H9 (cell line): ENCODE data around the gene PPP1CA. TPM values are rescaled to one million over a fixed set of nuclear protein-coding genes. Genes with fewer than 3 reads are reported as not detected.

Experiments used
- DNase-seq: peaks from one replicate; pipeline ENCODE4 v3.0.0-alpha.2; 2017
- H2AFZ ChIP-seq: one replicate; pipeline ENCODE4 v1.6.1; 2013; ENCODE audit warnings: mild to moderate bottlenecking, low read length, control low read depth, moderate library complexity
- H2AK5ac ChIP-seq: 2 replicates; pipeline ENCODE4 v1.6.1; 2013; ENCODE audit warnings: low read length, control low read depth, mixed read lengths; ENCODE audit not compliant: insufficient read length
- H2BK120ac ChIP-seq: one replicate; pipeline ENCODE4 v1.6.1; 2013; ENCODE audit warnings: low read depth, mild to moderate bottlenecking, low read length, control low read depth, inconsistent platforms; ENCODE audit not compliant: poor library complexity, severe bottlenecking
- H2BK12ac ChIP-seq: 2 replicates; pipeline ENCODE4 v1.6.1; 2013; ENCODE audit warnings: low read length, control low read depth, mixed read lengths, low read depth; ENCODE audit not compliant: insufficient read length
- H2BK15ac ChIP-seq: 2 replicates; pipeline ENCODE4 v1.6.1; 2013; ENCODE audit warnings: low read depth, low read length, control low read depth
- H2BK20ac ChIP-seq: one replicate; pipeline ENCODE4 v1.6.1; 2013; ENCODE audit warnings: low read depth, mild to moderate bottlenecking, low read length, control low read depth, inconsistent platforms; ENCODE audit not compliant: poor library complexity, severe bottlenecking
- H2BK5ac ChIP-seq: 2 replicates; pipeline ENCODE4 v1.6.1; 2013; ENCODE audit warnings: low read length, control low read depth, mixed read lengths; ENCODE audit not compliant: insufficient read length
- H3K14ac ChIP-seq: 2 replicates; pipeline ENCODE4 v1.6.1; 2013; ENCODE audit warnings: low read length, control low read depth; ENCODE audit not compliant: insufficient read depth
- H3K18ac ChIP-seq: 2 replicates; pipeline ENCODE4 v1.6.1; 2013; ENCODE audit warnings: low read depth, mild to moderate bottlenecking, mixed read lengths, low read length, control low read depth; ENCODE audit not compliant: insufficient read length
- H3K23ac ChIP-seq: 2 replicates; pipeline ENCODE4 v1.6.1; 2013; ENCODE audit warnings: low read length, control low read depth, mixed read lengths, low read depth; ENCODE audit not compliant: insufficient read length
- H3K23me2 ChIP-seq: 2 replicates; pipeline ENCODE4 v1.6.1; 2013; ENCODE audit warnings: low read depth, mild to moderate bottlenecking, mixed read lengths, low read length, control low read depth; ENCODE audit not compliant: insufficient read length, poor library complexity, severe bottlenecking
- H3K27ac ChIP-seq: 2 replicates; pipeline ENCODE4 v1.5.1; 2013; ENCODE audit warnings: low read length, control low read depth, mixed read lengths, low read depth; ENCODE audit not compliant: insufficient read length
- H3K27me3 ChIP-seq: 2 replicates; pipeline ENCODE4 v1.6.1; 2013; ENCODE audit warnings: low read length, control low read depth, inconsistent platforms; ENCODE audit not compliant: insufficient read depth
- H3K4ac ChIP-seq: 2 replicates; pipeline ENCODE4 v1.6.1; 2013; ENCODE audit warnings: low read depth, mild to moderate bottlenecking, control low read depth, inconsistent platforms, low read length, moderate library complexity
- H3K4me1 ChIP-seq: 2 replicates; pipeline ENCODE4 v1.6.1; 2013; ENCODE audit warnings: low read length, control low read depth, inconsistent platforms; ENCODE audit not compliant: insufficient read depth
- H3K4me2 ChIP-seq: 2 replicates; pipeline ENCODE4 v1.6.1; 2013; ENCODE audit warnings: low read length, control low read depth, mixed read lengths; ENCODE audit not compliant: insufficient read length, insufficient read depth
- H3K56ac ChIP-seq: 2 replicates; pipeline ENCODE4 v1.6.1; 2013; ENCODE audit warnings: low read depth, mild to moderate bottlenecking, mixed read lengths, low read length, control low read depth; ENCODE audit not compliant: insufficient read length
- H3K79me1 ChIP-seq: 2 replicates; pipeline ENCODE4 v1.6.1; 2013; ENCODE audit warnings: low read depth, mild to moderate bottlenecking, moderate library complexity, low read length, control low read depth, inconsistent platforms; ENCODE audit not compliant: insufficient read depth, poor library complexity, severe bottlenecking
- H3K79me2 ChIP-seq: 2 replicates; pipeline ENCODE4 v1.6.1; 2013; ENCODE audit warnings: low read length, control low read depth, inconsistent platforms; ENCODE audit not compliant: insufficient read depth
- H3K9ac ChIP-seq: 2 replicates; pipeline ENCODE4 v1.6.1; 2013; ENCODE audit warnings: low read length, control low read depth, mixed read lengths; ENCODE audit not compliant: insufficient read length; ENCODE audit errors: extremely low read depth
- H3K9me3 ChIP-seq: one replicate; pipeline ENCODE4 v1.6.1; 2013; ENCODE audit warnings: low read depth, low read length, inconsistent platforms; ENCODE audit not compliant: control insufficient read depth
- H3T11ph ChIP-seq: one replicate; pipeline ENCODE4 v1.6.1; 2013; ENCODE audit warnings: mild to moderate bottlenecking, low read length, control low read depth, inconsistent platforms
- H4K20me1 ChIP-seq: one replicate; pipeline ENCODE4 v1.6.1; 2013; ENCODE audit not compliant: control insufficient read depth, insufficient read length, insufficient read depth
- H4K5ac ChIP-seq: 2 replicates; pipeline ENCODE4 v1.6.1; 2013; ENCODE audit warnings: low read depth, mild to moderate bottlenecking, mixed read lengths, low read length, control low read depth; ENCODE audit not compliant: insufficient read length
- H4K8ac ChIP-seq: replicated peaks from 2 replicates; pipeline ENCODE4 v1.6.1; 2013; ENCODE audit warnings: low read length, control low read depth, mixed read lengths, low read depth; ENCODE audit not compliant: insufficient read length
- H4K91ac ChIP-seq: 2 replicates; pipeline ENCODE4 v1.6.1; 2013; ENCODE audit warnings: low read depth, mild to moderate bottlenecking, moderate library complexity, mixed read lengths, low read length, control low read depth; ENCODE audit not compliant: insufficient read length
- H3K27ac Mint-ChIP-seq, 3 experiments: 2 replicates in 2 of 3; 3 replicates in 1 of 3; pipeline ENCODE4 v1.8.0; 2020 to 2021; ENCODE audit warnings: mixed read lengths in 3 of 3, mild to moderate bottlenecking in 1 of 3, moderate library complexity in 1 of 3
- H3K27me3 Mint-ChIP-seq: 2 replicates; pipeline ENCODE4 v1.8.0; 2021; ENCODE audit warnings: low read depth, mild to moderate bottlenecking, moderate library complexity, mixed read lengths
- H3K36me3 Mint-ChIP-seq, 3 experiments: 2 replicates in 2 of 3; 3 replicates in 1 of 3; pipeline ENCODE4 v1.8.0; 2020 to 2021; ENCODE audit warnings: low read depth in 3 of 3, mixed read lengths in 3 of 3; ENCODE audit not compliant: insufficient read depth in 1 of 3
- H3K4me1 Mint-ChIP-seq, 2 experiments: 2 replicates each; pipeline ENCODE4 v1.8.0; 2020; ENCODE audit warnings: mixed read lengths in 2 of 2
- H3K4me3 Mint-ChIP-seq, 2 experiments: 2 replicates in 1 of 2; 3 replicates in 1 of 2; pipeline ENCODE4 v1.8.0; 2020 to 2021; ENCODE audit warnings: mild to moderate bottlenecking in 2 of 2, mixed read lengths in 2 of 2, moderate library complexity in 1 of 2
- H3K9me3 Mint-ChIP-seq, 2 experiments: 2 replicates in 1 of 2; 3 replicates in 1 of 2; pipeline ENCODE4 v1.8.0; 2020; ENCODE audit warnings: mild to moderate bottlenecking in 2 of 2, mixed read lengths in 2 of 2, moderate library complexity in 1 of 2
- WGBS: extraction: QIAGEN DNeasy Blood & Tissue Kit; methylation state at CpG from one replicate; pipeline ENCODE4 v1.1.7; 2013; ENCODE audit warnings: missing lambda C conversion rate, low lambda C conversion rate, mixed read lengths; ENCODE audit not compliant: insufficient read length; ENCODE audit errors: extremely low coverage; 5-methylcytosine and 5-hydroxymethylcytosine counted together
- total RNA-seq: library from RNA; stranded (reverse); gene quantifications from 2 replicates; pipeline ENCODE4 v1.2.1, GENCODE V29; 2021
- TF ChIP-seq, protein P1 (sequence below): fragments of 200-600 bp; sonication (generic); conservative IDR thresholded peaks from 3 replicates; pipeline ENCODE4 v1.8.0; 2021; ENCODE audit warnings: antibody characterized with exemption, mild to moderate bottlenecking

Gene PPP1CA
- total RNA-seq, 1 experiment from 2014 or later = 205 TPM

- H3K36me3 Mint-ChIP-seq = no peaks in the 10 kb centered on the region; a peak in 1 of 7 replicates
- H2BK15ac ChIP-seq = no peak overlapping the region
- H4K20me1 ChIP-seq = peaks cover 3% of the 10 kb centered on the region
- peaks cover 30% of the 10 kb centered on the region for H3K23me2 ChIP-seq
- H3T11ph ChIP-seq = no peak overlapping the region
- peaks cover 49 to 56% of the 10 kb centered on the region in 2 experiments for H3K4me1 Mint-ChIP-seq
- no peak overlapping the region for H3K27ac Mint-ChIP-seq
- no peak overlapping the region for H2BK12ac ChIP-seq
- no peaks in the 10 kb centered on the region for H3K79me2 ChIP-seq
- H3K27me3 ChIP-seq = peaks cover 10% of the 10 kb centered on the region; the same call in 1 of the 2 replicates
- no peaks in the 10 kb centered on the region; a peak in 2 of 5 replicates for H3K9me3 Mint-ChIP-seq
- no peak overlapping the region for H3K9ac ChIP-seq
- no peak overlapping the region for H3K18ac ChIP-seq
- H4K91ac ChIP-seq = no peak overlapping the region
- no peaks in the 10 kb centered on the region for H3K9me3 ChIP-seq
- H3K4me2 ChIP-seq = peak overlapping the region; percentile 37
- H3K14ac ChIP-seq = no peak overlapping the region
- peak overlapping the region; percentile 65 to 85; a peak in 4 of 5 replicates for H3K4me3 Mint-ChIP-seq
- no peak overlapping the region for H2AFZ ChIP-seq
- no CpG with 5 or more reads among the region's 78 CpGs for WGBS
- H3K4me1 ChIP-seq = peaks cover 7% of the 10 kb centered on the region; the same call in 1 of the 2 replicates
- H3K56ac ChIP-seq = no peak overlapping the region
- TF ChIP-seq, protein P1, sequence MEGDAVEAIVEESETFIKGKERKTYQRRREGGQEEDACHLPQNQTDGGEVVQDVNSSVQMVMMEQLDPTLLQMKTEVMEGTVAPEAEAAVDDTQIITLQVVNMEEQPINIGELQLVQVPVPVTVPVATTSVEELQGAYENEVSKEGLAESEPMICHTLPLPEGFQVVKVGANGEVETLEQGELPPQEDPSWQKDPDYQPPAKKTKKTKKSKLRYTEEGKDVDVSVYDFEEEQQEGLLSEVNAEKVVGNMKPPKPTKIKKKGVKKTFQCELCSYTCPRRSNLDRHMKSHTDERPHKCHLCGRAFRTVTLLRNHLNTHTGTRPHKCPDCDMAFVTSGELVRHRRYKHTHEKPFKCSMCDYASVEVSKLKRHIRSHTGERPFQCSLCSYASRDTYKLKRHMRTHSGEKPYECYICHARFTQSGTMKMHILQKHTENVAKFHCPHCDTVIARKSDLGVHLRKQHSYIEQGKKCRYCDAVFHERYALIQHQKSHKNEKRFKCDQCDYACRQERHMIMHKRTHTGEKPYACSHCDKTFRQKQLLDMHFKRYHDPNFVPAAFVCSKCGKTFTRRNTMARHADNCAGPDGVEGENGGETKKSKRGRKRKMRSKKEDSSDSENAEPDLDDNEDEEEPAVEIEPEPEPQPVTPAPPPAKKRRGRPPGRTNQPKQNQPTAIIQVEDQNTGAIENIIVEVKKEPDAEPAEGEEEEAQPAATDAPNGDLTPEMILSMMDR = no peak
- H3K4ac ChIP-seq = no peak overlapping the region
- no peak for DNase-seq
- H3K23ac ChIP-seq = no peak overlapping the region
- H3K79me1 ChIP-seq = no peaks in the 10 kb centered on the region
- no peak overlapping the region for H2BK20ac ChIP-seq
- peaks cover 84% of the 10 kb centered on the region for H3K27me3 Mint-ChIP-seq
- no peak overlapping the region for H2BK120ac ChIP-seq
- no peak overlapping the region for H4K8ac ChIP-seq
- H3K27ac ChIP-seq = no peak overlapping the region
- H2BK5ac ChIP-seq = no peak overlapping the region
- H4K5ac ChIP-seq = no peak overlapping the region
- no peak overlapping the region for H2AK5ac ChIP-seq
Observed at GRCh38 chr11:67372321-67372992, 29.2 kb downstream of the PPP1CA start.
